Measurements from ENCODE around the gene RAB11FIP3. TPM values are rescaled to one million over a fixed set of nuclear protein-coding genes. Genes with fewer than 3 reads are reported as not detected.

RAB11FIP3 gene, protein sequence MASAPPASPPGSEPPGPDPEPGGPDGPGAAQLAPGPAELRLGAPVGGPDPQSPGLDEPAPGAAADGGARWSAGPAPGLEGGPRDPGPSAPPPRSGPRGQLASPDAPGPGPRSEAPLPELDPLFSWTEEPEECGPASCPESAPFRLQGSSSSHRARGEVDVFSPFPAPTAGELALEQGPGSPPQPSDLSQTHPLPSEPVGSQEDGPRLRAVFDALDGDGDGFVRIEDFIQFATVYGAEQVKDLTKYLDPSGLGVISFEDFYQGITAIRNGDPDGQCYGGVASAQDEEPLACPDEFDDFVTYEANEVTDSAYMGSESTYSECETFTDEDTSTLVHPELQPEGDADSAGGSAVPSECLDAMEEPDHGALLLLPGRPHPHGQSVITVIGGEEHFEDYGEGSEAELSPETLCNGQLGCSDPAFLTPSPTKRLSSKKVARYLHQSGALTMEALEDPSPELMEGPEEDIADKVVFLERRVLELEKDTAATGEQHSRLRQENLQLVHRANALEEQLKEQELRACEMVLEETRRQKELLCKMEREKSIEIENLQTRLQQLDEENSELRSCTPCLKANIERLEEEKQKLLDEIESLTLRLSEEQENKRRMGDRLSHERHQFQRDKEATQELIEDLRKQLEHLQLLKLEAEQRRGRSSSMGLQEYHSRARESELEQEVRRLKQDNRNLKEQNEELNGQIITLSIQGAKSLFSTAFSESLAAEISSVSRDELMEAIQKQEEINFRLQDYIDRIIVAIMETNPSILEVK
- total RNA-seq (2014; rRNA removed; shearing (Covaris generic)) (27.8 and 33.5 TPM in 2 replicates), polyA plus RNA-seq (2016; fragmentation: Nextera tagmentation; extraction: Ambion mirVana) (0.46 and 1.2 TPM in 2 replicates)

DNA sequence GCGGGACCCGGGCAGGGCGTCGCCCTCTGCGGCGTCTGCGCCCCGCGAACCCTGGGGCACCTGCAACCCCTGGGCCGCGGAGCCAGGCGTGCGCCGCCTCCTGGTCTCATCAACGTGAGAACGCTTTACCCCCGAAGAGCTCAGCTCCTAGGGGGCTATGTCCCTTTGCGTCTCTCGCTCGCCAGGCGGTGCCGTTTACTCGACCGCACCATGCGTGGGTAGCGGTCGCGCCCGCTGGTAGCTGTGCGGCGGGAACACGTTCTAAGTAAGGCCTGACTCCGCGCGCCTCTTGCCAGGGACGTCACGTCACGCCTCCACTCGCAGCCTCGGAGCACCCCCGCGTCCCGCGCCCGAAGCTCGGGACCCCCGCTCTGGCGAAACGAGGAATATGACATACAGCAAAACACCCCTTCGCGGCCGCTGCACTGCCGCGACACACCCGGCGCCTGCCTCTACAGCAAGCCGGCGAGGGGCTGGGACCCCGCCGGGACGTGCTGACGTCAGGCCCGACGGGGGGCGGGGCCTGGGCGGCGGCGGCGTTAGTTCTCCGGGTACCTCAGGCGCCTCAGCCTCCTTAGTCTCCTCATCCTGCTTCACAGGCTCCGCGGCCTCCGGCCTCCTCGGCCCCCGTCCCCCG, at the start of gene RAB11FIP3:
RAB11FIP3 (plus strand) TSS at position 568 of the 637 bp plus-strand sequence. CDS start 358 bp downstream, outside the sequence.
- H3K9me2 ChIP-seq (ENCODE audit: insufficient read depth) = no peaks in the 10 kb centered on the region
- H3K9me3 ChIP-seq (ENCODE audit: low read depth) = no peaks in the 10 kb centered on the region
- 0 out of 2 replicates have a peak, but pooled peaks cover 6% of the 10 kb centered on the region for H4K20me1 ChIP-seq (ENCODE audit: insufficient read depth)
- H3K9ac ChIP-seq = peak within 1 kb of the TSS; percentile 82
- peak within 1 kb of the TSS; percentile 77 for H3K4me3 ChIP-seq
- peak within 1 kb of the TSS; percentile 93 for H3K27ac ChIP-seq
- peak; percentile 91 for DNase-seq
- TF ChIP-seq EZH2phosphoT487 (IDR thresholded peaks at IDR 0.05; ENCODE audit: insufficient read depth, low read depth) (no peak), EZH2 (IDR thresholded peaks at IDR 0.05; ENCODE audit: insufficient read depth, poor library complexity, severe bottlenecking) (no peak)
- peaks cover 28% of the 10 kb centered on the region for H3K4me1 ChIP-seq (ENCODE audit: insufficient read depth)
- H3K79me2 ChIP-seq (ENCODE audit: insufficient read depth) = peaks cover 41% of the 10 kb centered on the region
- H3K4me2 ChIP-seq (ENCODE audit: unreplicated experiment) = peak within 1 kb of the TSS; percentile 99
- peak within 1 kb of the TSS; percentile 86 for H2AFZ ChIP-seq
- H3K36me3 ChIP-seq (ENCODE audit: low read depth) = no peaks in the 10 kb centered on the region
- in situ Hi-C loops (cut with MboI) = no loop called here
- 1% methylated on average over 56 to 77 of the region's 77 CpGs for WGBS, 2 experiments (ENCODE audit: low coverage in 1 of 2, low lambda C conversion rate in 2 of 2, missing lambda C conversion rate in 2 of 2)
- peaks cover 17% of the 10 kb centered on the region; the same call in 1 of the 2 replicates for H3F3A ChIP-seq (ENCODE audit: insufficient read depth)
- no peaks in the 10 kb centered on the region for H3K27me3 ChIP-seq (replicated peaks; ENCODE audit: insufficient read depth)

DNA sequence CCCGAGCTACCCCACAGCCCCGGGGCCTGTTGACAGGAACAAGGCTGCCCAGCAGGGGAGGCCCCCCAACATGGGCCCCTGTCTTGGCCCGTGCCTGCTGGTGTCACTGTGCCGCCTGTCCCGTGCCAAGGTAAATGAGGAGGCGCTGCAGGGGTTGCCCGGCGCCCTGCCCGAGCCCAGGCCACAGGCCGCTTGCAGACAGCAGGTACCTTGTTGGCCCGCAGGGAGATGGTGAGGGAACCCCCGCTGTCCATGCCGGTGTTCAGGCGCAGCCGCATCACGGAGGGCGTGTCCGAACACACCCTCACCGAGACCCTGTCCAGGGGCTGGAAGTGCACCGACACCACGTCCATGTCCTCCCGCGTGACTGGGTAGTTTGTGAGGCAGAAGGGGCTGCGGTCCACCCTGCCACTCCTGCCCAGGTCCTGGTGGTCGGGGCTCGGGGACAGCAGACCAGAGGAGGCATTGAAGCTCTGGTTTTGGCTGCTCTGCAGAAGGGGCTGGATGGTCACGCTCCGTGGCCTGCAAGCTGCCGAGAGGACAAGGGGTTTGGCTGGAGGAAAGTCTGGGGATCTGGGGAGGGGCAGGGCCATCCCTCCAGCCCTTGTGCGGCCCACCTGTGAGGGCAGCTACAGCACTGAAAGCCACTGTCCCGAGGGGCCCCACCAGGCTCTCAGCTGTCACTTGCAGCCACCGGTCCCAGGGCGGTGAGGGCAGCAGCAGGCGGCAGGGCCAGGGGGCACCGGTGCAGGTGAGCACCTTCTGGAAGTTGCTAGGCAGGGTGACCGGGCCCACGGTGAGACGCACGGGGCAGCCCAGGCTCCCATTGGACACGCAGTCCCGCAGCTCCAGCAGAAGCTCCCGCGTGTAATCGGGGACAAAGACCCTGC, 49.3 kb upstream of the RAB11FIP3 start:
- H3K4me3 ChIP-seq = no peak overlapping the region
- DNase-seq = no peak
- H3K9me2 ChIP-seq (ENCODE audit: insufficient read depth) = no peaks in the 10 kb centered on the region
- H3K9ac ChIP-seq = no peak overlapping the region
- H3K4me1 ChIP-seq (ENCODE audit: insufficient read depth) = no peaks in the 10 kb centered on the region
- no peak overlapping the region for H3K27ac ChIP-seq
- H3K36me3 ChIP-seq (ENCODE audit: low read depth) = no peaks in the 10 kb centered on the region
- no peaks in the 10 kb centered on the region for H4K20me1 ChIP-seq (ENCODE audit: insufficient read depth)
- WGBS, 2 experiments (ENCODE audit: low coverage in 1 of 2, low lambda C conversion rate in 2 of 2, missing lambda C conversion rate in 2 of 2) = 92 to 94% methylated on average over 41 to 44 of the region's 44 CpGs
- in situ Hi-C loops (cut with MboI) = no loop called here
- H3F3A ChIP-seq (ENCODE audit: insufficient read depth) = no peaks in the 10 kb centered on the region
- no peak overlapping the region for H3K4me2 ChIP-seq (ENCODE audit: unreplicated experiment)
- no peak overlapping the region for H2AFZ ChIP-seq
- no peaks in the 10 kb centered on the region for H3K27me3 ChIP-seq (replicated peaks; ENCODE audit: insufficient read depth)
- H3K79me2 ChIP-seq (ENCODE audit: insufficient read depth) = peaks cover 27% of the 10 kb centered on the region
- no peak for TF ChIP-seq EZH2phosphoT487 (IDR thresholded peaks at IDR 0.05; ENCODE audit: insufficient read depth, low read depth)
- TF ChIP-seq EZH2 (IDR thresholded peaks at IDR 0.05; ENCODE audit: insufficient read depth, poor library complexity, severe bottlenecking) = no peak
- H3K9me3 ChIP-seq (ENCODE audit: low read depth) = no peaks in the 10 kb centered on the region

DNA sequence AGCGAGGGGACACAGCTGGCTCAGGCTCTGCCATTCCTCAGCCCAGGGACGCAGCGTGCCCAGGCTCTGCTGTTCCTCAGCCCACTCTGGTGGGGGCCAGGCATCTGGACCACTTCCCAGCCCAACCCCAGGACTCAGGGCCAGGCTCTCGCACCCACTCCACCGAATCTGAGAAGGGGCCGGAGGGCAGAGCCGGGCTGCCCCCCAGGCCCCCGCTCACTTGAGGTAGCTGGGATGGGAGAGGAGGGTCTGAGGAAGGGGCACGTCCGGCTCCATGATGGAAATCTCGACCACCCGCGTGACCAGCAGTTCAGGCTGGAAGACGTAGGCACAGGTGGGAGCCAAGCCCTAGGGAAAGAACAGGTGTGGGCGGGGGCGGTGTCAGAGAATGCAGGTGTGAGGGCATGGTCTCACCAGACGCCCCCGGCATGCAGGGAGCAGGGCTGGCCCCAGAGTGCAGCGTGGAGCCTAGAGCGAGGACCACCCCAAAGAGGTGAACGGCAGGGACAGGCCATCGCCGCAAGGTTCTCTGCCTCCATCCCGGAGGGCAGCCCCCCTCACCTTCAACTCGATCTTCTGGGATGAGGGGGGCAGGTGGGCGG, 48.5 kb upstream of the RAB11FIP3 start:
- TF ChIP-seq EZH2 (IDR thresholded peaks at IDR 0.05; ENCODE audit: insufficient read depth, poor library complexity, severe bottlenecking) (no peak), EZH2phosphoT487 (IDR thresholded peaks at IDR 0.05; ENCODE audit: insufficient read depth, low read depth) (no peak)
- Histone ChIP-seq H3K4me1 (ENCODE audit: insufficient read depth) (no peaks in the 10 kb centered on the region), H3K9ac (no peak overlapping the region), H3K27ac (no peak overlapping the region), H3K27me3 (replicated peaks; ENCODE audit: insufficient read depth) (no peaks in the 10 kb centered on the region), H3K4me2 (ENCODE audit: unreplicated experiment) (no peak overlapping the region), H3K36me3 (ENCODE audit: low read depth) (no peaks in the 10 kb centered on the region), H4K20me1 (ENCODE audit: insufficient read depth) (no peaks in the 10 kb centered on the region), H3K9me3 (ENCODE audit: low read depth) (no peaks in the 10 kb centered on the region), H3K4me3 (no peak overlapping the region), H3K9me2 (ENCODE audit: insufficient read depth) (no peaks in the 10 kb centered on the region), H2AFZ (no peak overlapping the region), H3K79me2 (ENCODE audit: insufficient read depth) (peaks cover 30% of the 10 kb centered on the region), H3F3A (ENCODE audit: insufficient read depth) (no peaks in the 10 kb centered on the region)
- in situ Hi-C loops (cut with MboI) = no loop called here
- 93 to 95% methylated on average over 15 to 25 of the region's 26 CpGs for WGBS, 2 experiments (ENCODE audit: low coverage in 1 of 2, low lambda C conversion rate in 2 of 2, missing lambda C conversion rate in 2 of 2)
- no peak for DNase-seq

Measured in GM23248 (cell line).